Measurements from ENCODE around the gene ANGPTL4.

ANGPTL4 gene

DNA sequence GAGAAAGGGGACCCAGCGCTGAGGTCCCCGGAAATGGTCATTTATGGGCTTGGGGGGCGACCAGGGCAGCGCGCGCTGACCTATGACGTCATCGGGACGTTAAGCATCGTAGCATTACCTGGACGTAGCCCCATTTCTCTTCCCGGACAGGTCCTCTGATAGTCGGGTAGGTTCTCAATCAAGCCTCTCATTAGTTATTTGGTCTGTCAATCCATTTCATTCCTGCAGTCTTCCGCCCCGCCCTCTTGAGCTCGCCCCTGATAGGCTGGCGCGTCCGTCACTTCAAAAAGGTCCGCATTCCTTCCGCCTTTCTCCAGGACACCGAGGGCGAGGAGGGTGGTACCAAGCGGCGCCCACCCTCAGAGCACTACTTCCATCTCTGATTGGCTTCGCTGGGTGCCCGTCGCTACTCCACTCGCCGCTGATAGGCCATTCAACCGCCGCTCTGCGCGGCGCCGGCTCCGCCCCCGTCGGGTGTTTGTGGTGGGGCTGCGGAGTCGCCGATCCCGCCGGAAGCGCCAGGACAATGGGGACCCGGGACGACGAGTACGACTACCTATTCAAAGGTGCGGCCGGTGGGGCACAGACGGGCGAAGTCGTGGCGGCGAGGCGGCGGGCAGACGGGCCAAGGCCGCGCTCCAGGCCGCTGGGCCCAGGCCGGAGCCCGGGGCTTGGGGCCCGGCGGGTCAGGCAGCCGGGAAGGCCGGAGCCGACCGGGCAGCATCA lies 26.1 kb downstream of the ANGPTL4 start, which contains the start of gene RAB11B:
TSS of gene RAB11B (plus strand) at position 470 of the 726 bp plus-strand sequence. CDS start at position 527, 57 bp downstream.
- peak; percentile 98 for ATAC-seq

DNA sequence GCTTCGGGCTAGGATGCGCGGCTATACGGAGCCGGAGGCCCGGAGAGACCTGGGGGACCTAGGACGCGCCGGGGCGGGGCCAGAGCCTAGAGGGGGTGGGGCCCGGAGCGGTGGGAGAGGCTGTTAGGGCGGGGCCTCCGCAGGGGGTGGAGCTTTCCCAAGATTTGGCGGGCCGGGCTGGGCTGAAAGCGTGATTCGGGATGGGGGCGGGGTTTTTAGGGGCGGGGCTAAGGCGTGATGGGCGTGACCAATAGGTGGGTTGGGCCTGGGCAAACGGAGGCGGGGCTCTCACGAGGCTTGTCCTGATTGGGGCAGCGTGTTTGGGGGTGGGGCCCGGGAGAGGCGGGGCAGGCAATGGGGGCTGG lies 26.6 kb downstream of the ANGPTL4 start:
- ATAC-seq, result peak; percentile 66

More for the DNA sequence above, 26.1 kb downstream of the ANGPTL4 start, which contains the start of gene RAB11B:
- TF ChIP-seq ZNF565 (CRISPR knock-in tag; conservative IDR thresholded peaks at IDR 0.05; ENCODE audit: low read depth) (0 out of 2 replicates have a peak, but pooled peaks have one; percentile 52), CSDC2 (CRISPR knock-in tag; IDR thresholded peaks at IDR 0.05) (peak; percentile 98), ZNF70 (CRISPR knock-in tag; IDR thresholded peaks at IDR 0.05) (no peak), ZFP3 (CRISPR knock-in tag; IDR thresholded peaks at IDR 0.05) (peak; percentile 71; the same call in 1 of the 2 replicates), ARNTL (CRISPR knock-in tag; IDR thresholded peaks at IDR 0.05; ENCODE audit: borderline replicate concordance, low read depth) (no peak), ESRRG (CRISPR knock-in tag; IDR thresholded peaks at IDR 0.05) (peak; percentile 23; the same call in 1 of the 2 replicates), BACH2 (CRISPR knock-in tag; IDR thresholded peaks at IDR 0.05; ENCODE audit: borderline replicate concordance) (peak; percentile 89; the same call in 1 of the 2 replicates), PPARA (CRISPR knock-in tag; IDR thresholded peaks at IDR 0.05; ENCODE audit: borderline replicate concordance) (peak; percentile 95; the same call in 1 of the 2 replicates), SNAI2 (CRISPR knock-in tag; IDR thresholded peaks at IDR 0.05) (no peak; the same call in none of the 2 replicates)
- TF ChIP-seq, protein P1, sequence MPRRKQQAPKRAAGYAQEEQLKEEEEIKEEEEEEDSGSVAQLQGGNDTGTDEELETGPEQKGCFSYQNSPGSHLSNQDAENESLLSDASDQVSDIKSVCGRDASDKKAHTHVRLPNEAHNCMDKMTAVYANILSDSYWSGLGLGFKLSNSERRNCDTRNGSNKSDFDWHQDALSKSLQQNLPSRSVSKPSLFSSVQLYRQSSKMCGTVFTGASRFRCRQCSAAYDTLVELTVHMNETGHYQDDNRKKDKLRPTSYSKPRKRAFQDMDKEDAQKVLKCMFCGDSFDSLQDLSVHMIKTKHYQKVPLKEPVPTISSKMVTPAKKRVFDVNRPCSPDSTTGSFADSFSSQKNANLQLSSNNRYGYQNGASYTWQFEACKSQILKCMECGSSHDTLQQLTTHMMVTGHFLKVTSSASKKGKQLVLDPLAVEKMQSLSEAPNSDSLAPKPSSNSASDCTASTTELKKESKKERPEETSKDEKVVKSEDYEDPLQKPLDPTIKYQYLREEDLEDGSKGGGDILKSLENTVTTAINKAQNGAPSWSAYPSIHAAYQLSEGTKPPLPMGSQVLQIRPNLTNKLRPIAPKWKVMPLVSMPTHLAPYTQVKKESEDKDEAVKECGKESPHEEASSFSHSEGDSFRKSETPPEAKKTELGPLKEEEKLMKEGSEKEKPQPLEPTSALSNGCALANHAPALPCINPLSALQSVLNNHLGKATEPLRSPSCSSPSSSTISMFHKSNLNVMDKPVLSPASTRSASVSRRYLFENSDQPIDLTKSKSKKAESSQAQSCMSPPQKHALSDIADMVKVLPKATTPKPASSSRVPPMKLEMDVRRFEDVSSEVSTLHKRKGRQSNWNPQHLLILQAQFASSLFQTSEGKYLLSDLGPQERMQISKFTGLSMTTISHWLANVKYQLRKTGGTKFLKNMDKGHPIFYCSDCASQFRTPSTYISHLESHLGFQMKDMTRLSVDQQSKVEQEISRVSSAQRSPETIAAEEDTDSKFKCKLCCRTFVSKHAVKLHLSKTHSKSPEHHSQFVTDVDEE (CRISPR knock-in tag; IDR thresholded peaks at IDR 0.05), result peak; percentile 95
- TF ChIP-seq, protein P2, sequence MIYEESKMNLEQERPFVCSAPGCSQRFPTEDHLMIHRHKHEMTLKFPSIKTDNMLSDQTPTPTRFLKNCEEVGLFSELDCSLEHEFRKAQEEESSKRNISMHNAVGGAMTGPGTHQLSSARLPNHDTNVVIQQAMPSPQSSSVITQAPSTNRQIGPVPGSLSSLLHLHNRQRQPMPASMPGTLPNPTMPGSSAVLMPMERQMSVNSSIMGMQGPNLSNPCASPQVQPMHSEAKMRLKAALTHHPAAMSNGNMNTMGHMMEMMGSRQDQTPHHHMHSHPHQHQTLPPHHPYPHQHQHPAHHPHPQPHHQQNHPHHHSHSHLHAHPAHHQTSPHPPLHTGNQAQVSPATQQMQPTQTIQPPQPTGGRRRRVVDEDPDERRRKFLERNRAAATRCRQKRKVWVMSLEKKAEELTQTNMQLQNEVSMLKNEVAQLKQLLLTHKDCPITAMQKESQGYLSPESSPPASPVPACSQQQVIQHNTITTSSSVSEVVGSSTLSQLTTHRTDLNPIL (CRISPR knock-in tag; IDR thresholded peaks at IDR 0.05; ENCODE audit: low read depth), result peak; percentile 94

DNA sequence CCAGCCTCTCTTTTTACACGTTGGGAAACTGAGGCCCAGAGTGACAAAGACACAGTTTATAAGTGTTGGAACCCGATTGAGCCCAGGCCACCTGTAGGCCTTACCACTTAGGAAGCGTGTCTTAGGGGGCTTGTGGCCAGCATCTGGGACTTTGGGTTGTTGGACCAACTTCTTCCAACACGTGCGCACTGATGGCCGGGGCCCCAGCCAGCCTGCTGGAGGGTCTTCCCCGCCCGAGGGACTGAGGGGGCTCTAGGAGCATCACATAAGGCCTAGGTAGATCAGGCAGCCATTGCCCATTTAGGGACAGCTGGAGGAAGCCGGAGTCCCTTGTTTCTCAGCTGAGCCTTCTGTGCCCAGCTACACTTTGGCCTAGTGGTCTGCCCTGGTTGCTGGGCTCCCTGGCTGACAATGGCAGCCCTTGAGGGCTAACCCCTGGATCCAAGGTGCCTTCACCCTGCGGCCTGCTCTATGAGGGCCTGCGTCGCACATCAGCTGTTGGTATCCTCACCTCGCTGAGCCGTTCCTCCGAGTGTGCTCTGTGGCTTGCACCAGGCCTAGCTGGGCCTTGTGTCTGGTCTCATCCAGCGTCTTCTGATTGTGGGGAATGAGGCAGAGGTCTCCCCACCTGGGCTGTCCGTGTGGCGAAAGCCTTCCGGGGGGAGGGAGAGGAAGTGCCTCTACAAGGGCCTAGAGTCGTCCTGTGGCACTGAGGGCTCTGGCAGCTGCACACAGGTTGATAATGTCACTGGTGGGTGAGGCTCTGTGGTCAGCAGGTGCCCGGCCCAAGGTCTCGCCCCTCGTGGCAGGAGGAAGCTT lies 27.5 kb downstream of the ANGPTL4 start:
- no peak for ATAC-seq
- TF ChIP-seq TOX (CRISPR knock-in tag; IDR thresholded peaks at IDR 0.05; ENCODE audit: borderline replicate concordance), result no peak
- TF ChIP-seq ESRRG (CRISPR knock-in tag; IDR thresholded peaks at IDR 0.05), result no peak
- TF ChIP-seq ISL1 (CRISPR knock-in tag; IDR thresholded peaks at IDR 0.05), result no peak
- TF ChIP-seq, protein P3, sequence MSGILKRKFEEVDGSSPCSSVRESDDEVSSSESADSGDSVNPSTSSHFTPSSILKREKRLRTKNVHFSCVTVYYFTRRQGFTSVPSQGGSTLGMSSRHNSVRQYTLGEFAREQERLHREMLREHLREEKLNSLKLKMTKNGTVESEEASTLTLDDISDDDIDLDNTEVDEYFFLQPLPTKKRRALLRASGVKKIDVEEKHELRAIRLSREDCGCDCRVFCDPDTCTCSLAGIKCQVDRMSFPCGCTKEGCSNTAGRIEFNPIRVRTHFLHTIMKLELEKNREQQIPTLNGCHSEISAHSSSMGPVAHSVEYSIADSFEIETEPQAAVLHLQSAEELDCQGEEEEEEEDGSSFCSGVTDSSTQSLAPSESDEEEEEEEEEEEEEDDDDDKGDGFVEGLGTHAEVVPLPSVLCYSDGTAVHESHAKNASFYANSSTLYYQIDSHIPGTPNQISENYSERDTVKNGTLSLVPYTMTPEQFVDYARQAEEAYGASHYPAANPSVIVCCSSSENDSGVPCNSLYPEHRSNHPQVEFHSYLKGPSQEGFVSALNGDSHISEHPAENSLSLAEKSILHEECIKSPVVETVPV (CRISPR knock-in tag; IDR thresholded peaks at IDR 0.05), result no peak
- TF ChIP-seq ZFP3 (CRISPR knock-in tag; IDR thresholded peaks at IDR 0.05), result no peak
- TF ChIP-seq, protein P1 (CRISPR knock-in tag; IDR thresholded peaks at IDR 0.05), result no peak
- TF ChIP-seq PPARA (CRISPR knock-in tag; IDR thresholded peaks at IDR 0.05; ENCODE audit: borderline replicate concordance), result no peak
- TF ChIP-seq, protein P4, sequence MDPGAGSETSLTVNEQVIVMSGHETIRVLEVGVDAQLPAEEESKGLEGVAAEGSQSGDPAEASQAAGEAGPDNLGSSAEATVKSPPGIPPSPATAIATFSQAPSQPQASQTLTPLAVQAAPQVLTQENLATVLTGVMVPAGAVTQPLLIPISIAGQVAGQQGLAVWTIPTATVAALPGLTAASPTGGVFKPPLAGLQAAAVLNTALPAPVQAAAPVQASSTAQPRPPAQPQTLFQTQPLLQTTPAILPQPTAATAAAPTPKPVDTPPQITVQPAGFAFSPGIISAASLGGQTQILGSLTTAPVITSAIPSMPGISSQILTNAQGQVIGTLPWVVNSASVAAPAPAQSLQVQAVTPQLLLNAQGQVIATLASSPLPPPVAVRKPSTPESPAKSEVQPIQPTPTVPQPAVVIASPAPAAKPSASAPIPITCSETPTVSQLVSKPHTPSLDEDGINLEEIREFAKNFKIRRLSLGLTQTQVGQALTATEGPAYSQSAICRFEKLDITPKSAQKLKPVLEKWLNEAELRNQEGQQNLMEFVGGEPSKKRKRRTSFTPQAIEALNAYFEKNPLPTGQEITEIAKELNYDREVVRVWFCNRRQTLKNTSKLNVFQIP (CRISPR knock-in tag; IDR thresholded peaks at IDR 0.05; ENCODE audit: borderline replicate concordance, low read depth), result no peak
- TF ChIP-seq ZNF70 (CRISPR knock-in tag; IDR thresholded peaks at IDR 0.05), result no peak
- TF ChIP-seq OSR1 (CRISPR knock-in tag; IDR thresholded peaks at IDR 0.05), result no peak
- TF ChIP-seq ZC3H10 (CRISPR knock-in tag; IDR thresholded peaks at IDR 0.05), result no peak
- TF ChIP-seq, protein P5, sequence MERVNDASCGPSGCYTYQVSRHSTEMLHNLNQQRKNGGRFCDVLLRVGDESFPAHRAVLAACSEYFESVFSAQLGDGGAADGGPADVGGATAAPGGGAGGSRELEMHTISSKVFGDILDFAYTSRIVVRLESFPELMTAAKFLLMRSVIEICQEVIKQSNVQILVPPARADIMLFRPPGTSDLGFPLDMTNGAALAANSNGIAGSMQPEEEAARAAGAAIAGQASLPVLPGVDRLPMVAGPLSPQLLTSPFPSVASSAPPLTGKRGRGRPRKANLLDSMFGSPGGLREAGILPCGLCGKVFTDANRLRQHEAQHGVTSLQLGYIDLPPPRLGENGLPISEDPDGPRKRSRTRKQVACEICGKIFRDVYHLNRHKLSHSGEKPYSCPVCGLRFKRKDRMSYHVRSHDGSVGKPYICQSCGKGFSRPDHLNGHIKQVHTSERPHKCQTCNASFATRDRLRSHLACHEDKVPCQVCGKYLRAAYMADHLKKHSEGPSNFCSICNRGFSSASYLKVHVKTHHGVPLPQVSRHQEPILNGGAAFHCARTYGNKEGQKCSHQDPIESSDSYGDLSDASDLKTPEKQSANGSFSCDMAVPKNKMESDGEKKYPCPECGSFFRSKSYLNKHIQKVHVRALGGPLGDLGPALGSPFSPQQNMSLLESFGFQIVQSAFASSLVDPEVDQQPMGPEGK (CRISPR knock-in tag; IDR thresholded peaks at IDR 0.05; ENCODE audit: borderline replicate concordance), result no peak
- TF ChIP-seq RARB (CRISPR knock-in tag; IDR thresholded peaks at IDR 0.05), result no peak
- no peak for TF ChIP-seq ZNF565 (CRISPR knock-in tag; conservative IDR thresholded peaks at IDR 0.05; ENCODE audit: low read depth)
- TF ChIP-seq BACH2 (CRISPR knock-in tag; IDR thresholded peaks at IDR 0.05; ENCODE audit: borderline replicate concordance), result no peak
- no peak for TF ChIP-seq SNAI2 (CRISPR knock-in tag; IDR thresholded peaks at IDR 0.05)
- TF ChIP-seq GLIS3 (CRISPR knock-in tag; IDR thresholded peaks at IDR 0.05), result no peak

More for the DNA sequence above, 26.6 kb downstream of the ANGPTL4 start:
- TF ChIP-seq TCF4 (CRISPR knock-in tag; IDR thresholded peaks at IDR 0.05; ENCODE audit: borderline replicate concordance), result no peak
- TF ChIP-seq ZC3H10 (CRISPR knock-in tag; IDR thresholded peaks at IDR 0.05), result no peak

Data from SK-N-SH treated with all-trans-retinoic acid at 6 μM for 48 hours (cell line).